VCaP (cell line): ENCODE measurements around the gene WFIKKN1.

Experiments
- H3K27ac ChIP-seq: fragments of 450-650 bp; 2 replicates; pipeline ENCODE4 v1.5.1; 2017
- TF ChIP-seq, protein P1 (sequence below): fragments of 450-650 bp; conservative IDR thresholded peaks from 2 replicates; pipeline ENCODE4 v1.5.1; 2017; ENCODE audit warnings: mild to moderate bottlenecking, moderate library complexity

WFIKKN1 gene

DNA sequence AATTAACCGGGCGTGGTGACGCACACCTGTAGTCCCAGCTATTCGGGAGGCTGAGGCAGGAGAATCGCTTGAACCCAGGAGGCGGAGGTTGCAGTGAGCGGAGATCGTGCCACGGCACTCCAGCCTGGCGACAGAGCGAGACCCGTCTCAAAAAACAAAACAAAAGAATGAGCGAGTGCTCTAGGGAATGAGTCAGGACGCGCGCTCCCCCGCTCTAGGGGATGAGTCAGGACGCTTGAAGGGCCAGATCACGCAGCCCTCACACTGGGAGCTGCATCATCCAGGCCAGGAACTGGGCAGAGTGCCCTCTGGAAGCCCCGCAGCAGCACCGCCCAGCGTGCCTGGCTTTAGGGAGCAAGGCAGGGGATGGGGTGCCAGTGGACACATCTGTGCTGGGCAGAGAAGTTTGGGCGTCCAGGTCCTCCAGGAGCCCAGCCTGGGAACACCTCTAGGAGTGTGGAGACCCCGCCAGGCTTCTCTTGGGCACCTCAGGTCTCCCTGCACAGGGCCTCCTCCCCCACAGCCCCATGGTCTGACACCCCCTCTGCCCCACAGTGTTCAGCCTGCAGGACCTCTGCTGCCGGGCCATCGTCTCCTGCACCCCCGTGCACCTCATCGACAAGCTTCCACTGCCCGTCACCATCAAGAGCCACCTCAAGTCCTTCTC is 3.9 kb upstream of the WFIKKN1 start:
- TF ChIP-seq, protein P1, sequence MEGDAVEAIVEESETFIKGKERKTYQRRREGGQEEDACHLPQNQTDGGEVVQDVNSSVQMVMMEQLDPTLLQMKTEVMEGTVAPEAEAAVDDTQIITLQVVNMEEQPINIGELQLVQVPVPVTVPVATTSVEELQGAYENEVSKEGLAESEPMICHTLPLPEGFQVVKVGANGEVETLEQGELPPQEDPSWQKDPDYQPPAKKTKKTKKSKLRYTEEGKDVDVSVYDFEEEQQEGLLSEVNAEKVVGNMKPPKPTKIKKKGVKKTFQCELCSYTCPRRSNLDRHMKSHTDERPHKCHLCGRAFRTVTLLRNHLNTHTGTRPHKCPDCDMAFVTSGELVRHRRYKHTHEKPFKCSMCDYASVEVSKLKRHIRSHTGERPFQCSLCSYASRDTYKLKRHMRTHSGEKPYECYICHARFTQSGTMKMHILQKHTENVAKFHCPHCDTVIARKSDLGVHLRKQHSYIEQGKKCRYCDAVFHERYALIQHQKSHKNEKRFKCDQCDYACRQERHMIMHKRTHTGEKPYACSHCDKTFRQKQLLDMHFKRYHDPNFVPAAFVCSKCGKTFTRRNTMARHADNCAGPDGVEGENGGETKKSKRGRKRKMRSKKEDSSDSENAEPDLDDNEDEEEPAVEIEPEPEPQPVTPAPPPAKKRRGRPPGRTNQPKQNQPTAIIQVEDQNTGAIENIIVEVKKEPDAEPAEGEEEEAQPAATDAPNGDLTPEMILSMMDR: no peak
- H3K27ac ChIP-seq: no peak overlapping the region

GRCh38 chr16:627454-628239 is 3.1 kb upstream of the WFIKKN1 start:
- TF ChIP-seq, protein P1: no peak
- H3K27ac ChIP-seq: no peak overlapping the region

DNA sequence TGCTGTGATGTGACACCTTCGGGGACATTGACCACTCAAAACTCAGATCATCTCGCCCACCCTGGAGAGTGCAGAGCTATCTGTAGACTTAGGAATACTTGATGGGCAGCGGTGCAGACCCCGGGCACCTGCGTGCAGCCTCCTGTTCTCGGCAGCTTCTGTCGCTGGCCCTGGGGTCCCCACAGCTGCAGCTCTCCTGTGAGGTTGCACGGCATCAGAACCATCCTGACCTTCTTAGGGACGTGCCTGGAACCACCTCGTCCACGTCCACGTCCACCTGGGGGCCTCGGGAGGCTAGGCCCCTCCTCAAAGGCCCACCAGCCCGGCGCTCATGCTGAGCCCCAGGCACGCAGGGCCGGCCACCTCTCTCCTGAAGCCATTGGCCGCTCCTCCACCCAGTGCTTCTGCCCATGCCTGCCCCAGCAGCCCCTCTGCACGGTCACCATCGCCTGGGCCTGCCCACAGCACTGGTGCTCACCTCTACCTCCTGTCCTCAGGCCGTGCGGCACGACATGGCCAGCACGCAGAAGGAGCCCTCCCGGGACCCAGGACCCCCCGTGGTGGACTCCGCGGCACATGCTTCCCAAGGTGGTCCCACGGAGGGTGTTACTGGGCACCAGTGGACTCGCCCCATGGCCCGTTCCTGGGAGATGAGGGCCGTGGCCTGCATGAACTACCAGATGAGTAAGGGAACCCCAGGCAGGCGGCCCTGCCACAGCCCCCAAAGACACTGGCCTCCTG is 2.3 kb upstream of the WFIKKN1 start:
- no peak overlapping the region for H3K27ac ChIP-seq

DNA sequence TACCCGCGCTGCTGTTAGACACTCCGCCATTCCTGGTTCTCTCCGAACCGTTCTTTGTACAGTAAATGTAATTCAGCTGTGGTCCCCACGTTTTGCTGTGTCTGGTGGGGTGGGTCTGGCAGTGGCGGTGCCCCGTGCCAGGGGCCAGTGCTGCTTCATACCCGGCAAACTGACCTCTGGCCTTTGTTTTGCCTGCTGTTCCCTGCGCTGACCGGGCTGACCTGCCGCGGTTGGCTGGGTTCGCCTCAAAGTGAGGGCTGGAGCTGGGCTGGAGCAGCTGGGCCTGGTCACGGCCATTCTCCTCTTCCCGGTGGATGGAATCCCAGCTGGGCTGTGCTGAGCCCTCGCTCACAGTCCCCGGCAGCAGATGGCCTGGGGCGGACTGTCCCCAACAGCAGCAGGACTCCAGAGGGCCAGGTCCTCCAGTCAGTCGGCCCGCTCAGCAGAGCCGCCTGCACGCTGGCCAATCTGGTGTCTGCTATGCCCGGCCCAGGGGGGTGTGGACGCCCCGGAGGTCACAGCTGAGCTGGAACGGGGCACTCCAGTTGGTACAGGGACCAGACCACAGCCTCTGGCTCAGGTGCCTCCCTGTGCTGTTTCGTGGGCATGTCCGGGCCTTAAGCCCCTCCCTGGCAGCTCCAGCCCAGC is 1.5 kb upstream of the WFIKKN1 start:
- no peak overlapping the region for H3K27ac ChIP-seq

More for the DNA sequence above, 2.3 kb upstream of the WFIKKN1 start:
- TF ChIP-seq, protein P1: no peak

GRCh38 chr16:629833-630248 is 944 bp upstream of the WFIKKN1 start:
- no peak overlapping the region for H3K27ac ChIP-seq
- TF ChIP-seq, protein P1: no peak

More for the DNA sequence above, 1.5 kb upstream of the WFIKKN1 start:
- TF ChIP-seq, protein P1: no peak

DNA sequence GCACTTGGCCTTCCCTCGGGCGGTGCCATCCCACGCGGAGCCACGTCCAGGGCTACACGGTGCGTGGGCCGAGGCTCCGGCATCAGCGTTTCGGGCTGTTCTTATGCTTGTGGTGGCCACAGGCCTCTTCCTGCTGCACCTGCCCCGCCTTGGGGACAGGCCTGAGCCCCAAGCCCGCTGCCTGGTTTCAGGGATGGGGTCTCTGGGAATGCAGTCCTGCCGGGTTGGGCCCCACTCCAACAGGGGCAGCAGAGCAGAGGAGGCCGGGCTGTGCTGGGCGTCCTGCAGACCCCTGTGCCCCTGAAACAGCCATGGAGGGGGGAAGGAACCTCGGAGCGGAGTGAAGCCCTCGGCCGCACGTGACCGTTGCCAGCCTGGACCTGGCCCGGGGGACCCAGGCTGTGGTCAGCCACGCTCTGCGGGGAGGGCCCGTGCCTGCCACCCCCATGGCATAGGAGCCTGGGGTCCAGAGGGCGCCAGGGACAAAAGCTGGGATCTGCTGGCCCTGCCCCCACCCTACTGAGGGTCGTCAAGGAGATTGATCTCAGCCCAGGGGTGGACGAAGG is 453 bp upstream of the WFIKKN1 start:
- TF ChIP-seq, protein P1: no peak
- no peak overlapping the region for H3K27ac ChIP-seq
